GM18867 (cell line): ENCODE measurements around the gene WDR45B.

ENCODE experiments used
- ATAC-seq: cut with Tn5 transposase; IDR thresholded peaks from one replicate; pipeline ENCODE4 v1.9.1; 2021; ENCODE audit warnings: mild to moderate bottlenecking, moderate library complexity; ENCODE audit not compliant: unreplicated experiment

WDR45B gene

DNA sequence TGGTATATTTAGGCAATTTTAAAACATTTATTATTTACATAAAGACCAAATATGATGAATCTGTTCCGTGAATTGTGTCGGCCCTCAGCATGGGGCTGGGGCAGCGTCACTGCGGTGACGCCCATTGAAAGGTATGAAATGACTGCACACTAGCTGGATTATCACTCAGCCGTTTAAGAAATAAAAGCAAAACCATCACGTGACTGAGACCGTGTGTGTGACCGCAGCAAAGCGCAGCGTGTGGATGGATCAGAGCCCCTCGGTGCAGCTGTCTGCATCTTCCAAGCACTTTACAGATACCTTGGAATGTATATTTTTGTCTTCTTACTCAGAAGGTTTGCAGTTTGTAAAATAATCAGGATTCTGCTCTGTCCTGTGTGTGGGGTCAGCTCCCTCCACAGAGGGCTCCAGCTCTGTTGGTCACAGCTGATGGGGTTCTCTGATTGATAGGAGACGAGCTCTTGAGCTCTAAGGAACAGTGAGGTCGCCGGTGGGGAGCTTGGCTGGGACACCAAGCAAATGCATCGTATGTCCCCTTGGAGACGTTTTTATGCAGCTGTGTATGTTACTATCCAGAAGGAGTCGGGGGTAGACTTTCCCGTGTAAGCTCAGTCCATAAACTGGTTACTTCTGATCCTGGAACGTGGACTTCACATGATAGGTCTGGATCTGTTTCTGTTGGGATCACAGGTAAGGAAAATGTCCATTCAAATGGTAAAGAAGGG is 45.1 kb downstream of the WDR45B start:
- ATAC-seq = no peak

DNA sequence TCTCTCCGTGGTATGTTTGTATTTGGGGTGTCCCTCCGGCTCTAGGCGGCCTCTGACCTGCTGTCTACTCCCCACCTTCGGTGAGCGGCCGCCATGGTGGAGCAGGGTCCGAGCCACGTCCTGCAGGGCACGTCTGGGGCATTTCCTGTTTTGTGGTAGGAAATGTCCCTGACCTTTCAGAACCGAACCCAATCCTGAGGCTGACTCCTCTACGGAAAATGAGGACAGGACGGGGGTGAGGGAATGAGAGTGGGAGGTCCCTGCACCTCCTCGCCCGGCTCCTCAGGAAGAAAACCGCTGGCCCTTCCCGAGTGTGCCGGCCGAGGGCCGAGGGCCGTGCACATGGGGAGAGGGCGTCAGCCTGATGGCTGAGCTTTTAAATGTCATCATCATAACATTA is 45.8 kb downstream of the WDR45B start:
- ATAC-seq = no peak

DNA sequence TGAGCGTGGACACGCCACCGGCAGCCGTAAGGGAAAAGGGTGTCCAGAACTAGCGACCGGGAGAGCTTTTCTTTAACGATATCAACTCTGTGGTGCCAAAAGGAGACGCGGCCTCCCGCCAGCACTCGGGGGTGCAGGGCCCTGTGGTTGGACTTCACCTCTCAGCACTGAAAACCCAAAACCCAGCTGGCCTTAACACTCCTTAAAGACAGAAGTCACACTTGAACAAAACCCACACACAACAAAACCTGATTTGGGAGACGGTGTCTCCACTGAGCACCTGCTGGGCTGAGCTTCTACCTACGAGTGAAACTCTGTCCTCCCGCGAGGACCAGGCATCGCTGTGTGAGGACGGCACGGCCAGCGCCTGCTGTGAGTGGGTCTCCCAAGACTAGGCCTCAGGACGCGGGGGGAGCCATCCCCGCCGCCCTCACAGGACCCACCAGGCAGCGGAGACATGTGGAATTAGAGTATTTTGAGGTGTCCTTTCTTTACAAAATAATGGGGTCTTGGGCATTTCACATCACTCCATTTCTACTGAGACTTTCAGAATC is 46.7 kb downstream of the WDR45B start:
- ATAC-seq = no peak

DNA sequence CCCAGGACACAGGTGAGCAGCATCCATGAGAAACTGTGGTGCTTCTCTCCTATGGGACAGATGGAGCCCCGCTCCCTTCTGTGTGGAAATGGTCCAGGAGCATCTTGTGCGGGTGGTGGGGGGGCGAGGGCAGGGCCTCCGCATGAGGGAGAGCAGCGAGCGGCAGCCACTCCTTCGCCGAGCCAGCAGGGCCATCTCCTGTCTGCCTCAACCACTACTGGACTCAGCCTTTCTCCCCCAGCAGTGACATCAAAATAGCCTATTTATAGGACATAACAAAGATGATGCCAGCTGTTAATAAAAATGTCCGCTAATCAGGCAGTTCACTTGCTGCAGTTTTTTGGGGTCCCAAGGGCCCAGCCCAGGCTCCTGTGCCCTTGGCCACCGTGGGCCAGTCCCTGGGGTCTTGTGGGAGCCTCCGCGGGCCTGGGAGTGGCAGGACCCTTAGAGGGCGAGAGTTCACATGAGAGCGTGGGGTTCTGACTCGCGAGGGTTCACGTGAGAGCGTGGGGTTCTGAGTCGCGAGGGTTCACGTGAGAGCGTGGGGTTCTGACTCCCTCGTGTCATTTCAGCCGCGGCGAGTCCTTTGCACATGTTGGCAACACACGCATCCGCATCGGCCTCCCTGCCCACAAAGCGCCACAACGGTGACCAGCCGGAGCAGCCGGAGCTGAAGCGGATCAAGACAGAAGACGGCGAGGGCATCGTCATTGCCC is 47.4 kb downstream of the WDR45B start:
- no peak for ATAC-seq

DNA sequence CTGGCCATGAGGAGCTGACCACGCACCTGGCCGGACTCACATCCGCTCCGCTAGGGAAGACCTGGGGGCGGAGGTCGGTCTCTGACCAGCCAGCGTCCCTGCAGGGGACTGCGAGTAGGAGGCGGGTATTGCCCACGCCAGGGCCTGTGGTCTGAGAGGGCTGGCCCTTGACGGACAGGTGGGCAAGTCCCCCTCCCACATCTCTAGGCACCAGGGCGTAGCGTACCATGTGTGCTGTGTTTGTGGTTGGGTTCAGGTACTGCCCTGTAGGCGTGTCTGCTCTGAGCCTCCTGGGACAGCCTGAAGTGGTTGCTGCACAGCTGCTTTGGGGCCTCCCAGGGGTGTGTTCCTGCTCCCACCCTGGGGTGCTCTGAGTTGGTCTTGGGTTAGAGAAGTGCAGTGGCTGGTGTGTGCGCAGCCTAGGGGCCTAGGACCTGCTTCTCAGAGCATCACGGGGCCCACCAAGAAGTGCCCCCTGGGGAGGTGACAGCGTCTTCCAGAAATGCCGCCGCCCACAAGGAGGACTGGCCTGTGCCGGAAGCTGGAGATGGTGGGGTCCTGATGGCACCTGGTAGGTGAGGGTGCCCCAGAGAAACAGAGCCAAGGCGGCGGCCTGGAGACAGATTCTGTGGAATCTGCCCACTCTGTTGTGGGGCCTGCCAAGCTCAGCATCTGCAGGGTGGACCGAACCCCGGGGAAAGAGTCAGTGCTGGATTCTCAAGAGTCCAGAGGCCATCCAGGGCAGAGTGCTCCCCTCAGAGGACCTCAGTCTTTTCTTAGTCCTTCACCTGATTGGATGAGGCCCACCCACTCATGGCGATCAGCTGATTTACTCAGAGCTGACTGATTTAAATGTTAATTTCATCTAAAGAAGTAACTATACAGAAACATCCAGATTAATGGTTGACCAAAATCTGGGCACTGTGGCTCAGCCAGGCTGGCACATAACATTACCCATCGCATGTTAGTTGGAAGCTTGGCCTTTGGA is 48.3 kb downstream of the WDR45B start:
- no peak for ATAC-seq

DNA sequence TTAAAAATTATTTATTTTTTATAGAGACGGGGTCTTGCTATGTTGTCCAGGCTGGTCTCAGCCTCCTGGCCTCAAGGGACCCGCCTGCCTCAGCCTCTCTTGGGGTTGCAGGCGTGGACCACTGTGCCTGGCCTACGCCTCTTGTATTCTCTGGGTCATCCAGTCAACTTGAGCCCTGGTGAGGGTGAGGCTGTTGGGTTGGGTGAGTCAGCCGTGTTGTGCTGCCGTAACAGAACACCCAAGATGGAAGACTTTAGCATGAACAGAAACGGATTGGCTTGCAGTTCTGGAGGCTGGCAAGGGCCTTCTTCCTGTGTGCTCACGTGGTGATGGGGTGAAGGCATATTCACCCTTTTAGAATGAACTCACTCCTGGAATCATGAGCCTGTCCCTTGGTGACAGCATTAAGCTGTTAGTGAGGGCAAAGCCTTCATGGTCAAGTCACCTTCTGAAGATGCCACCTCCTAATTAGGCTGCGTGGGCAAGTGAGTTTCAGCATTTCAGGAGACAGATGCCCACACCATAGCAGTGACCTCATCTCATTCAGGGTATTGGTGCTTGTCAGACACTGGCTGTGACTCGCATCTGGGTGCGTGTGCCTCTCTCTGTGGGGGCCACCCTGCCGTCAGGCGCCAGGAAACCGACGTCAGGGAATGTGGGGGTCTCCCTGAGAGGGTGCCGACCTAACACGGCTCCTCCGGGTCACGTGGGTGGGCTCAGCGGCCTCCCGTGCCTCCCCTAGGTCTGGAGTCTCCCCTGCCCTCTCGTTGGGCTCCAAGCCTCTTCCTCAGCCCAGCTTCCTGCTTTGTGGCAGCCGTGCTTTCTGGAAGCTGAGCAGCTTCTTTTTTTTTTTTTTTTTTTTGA is 49.8 kb downstream of the WDR45B start:
- ATAC-seq = no peak

DNA sequence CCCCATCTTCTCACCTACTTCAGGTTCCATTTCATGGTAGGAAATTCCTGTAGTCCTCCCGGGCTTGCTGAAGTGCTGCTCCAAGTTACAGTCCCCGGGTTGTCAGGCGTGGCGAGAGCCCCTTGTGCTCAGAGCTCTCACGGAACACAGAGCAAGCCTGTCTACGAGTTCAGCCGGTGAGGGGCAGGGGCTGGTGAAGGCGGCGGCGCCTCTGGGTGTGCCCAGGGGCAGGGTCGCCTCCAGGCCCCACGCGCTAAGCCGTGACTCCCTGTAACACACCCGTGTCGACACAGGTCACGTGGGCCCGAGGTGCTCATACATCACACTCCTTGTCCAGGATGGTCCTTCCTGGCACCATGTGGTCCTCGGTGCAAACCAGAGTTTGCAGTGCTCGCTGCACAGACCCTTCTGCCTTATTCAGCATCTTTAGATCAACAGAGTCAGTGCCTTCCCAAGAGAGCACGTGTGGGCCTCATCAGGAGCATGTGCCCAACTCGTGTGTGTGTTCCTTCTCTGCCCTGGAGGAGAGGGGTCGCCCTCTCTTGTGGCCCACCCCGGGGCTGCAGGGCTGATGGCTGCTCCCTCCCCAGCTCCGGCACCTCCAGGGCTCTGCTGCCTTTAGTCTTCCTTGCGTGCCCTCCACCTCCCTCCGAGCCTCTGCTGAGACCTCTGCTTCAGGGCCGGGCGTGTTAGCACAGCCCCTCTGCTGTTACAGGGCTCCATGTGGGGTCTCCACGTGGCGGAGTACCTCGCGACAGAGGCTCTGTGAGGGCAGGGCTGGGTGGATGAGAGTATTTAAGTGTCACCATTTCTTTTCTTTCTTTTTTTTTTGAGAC is 51.2 kb downstream of the WDR45B start:
- ATAC-seq = no peak

DNA sequence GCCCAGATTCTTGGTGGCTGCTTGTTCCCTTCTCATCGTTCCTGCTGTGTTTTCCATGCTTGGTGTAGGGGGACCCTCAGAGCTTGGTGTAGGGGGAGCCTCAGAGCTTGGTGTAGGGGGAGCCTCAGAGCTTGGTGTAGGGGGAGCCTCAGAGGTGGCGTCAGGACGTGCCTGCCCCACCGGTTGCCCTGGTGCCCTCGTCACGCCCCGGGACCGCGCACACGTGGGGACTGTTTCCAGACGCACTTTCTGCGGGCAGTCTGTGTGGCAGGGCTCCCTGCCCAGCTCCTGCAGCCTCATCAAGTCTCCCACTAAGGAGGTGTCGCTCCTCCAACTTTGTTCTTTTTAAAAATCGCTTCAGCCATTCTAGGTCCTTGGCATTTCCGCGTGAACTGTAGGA is 51.9 kb downstream of the WDR45B start:
- ATAC-seq = no peak

DNA sequence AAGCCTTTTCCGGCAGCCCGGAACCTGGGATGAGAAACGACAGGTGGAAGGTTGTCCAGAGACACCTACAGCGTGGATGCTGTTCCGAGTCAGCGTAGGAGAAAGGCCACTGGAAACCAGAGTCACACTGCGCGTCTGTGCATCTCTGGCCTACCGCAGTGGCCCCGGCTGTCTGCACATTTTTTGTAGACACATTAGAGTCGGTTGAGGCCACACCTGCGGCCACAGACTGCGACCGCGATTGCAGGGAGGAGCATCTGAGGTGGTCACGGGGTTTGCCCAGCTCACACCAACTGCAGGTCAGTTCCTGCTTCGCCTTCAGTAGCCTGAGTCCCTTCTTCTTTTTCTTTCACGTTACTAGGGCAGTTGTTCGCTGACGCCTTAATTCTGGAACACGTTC is 52.4 kb downstream of the WDR45B start:
- ATAC-seq = no peak

DNA sequence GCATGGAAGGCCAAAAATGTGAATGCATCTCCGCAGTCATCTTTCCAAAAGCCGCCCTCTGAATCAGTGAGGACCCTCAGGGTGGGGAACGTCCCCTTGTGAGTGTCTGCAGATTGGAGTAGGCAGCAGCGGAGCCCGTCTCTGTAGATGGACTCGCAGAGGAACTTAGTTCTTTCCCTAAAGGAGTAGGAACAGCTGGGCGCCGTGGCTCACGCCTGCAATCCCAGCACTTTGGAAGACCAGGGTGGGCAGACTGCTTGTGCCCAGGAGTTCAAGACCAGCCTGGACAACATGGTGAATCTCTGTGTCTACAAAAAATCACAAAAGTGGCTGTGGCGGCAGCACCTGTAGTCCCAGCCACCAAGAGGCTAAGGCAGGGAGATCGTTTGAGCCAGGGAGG is 53.7 kb downstream of the WDR45B start:
- no peak for ATAC-seq

DNA sequence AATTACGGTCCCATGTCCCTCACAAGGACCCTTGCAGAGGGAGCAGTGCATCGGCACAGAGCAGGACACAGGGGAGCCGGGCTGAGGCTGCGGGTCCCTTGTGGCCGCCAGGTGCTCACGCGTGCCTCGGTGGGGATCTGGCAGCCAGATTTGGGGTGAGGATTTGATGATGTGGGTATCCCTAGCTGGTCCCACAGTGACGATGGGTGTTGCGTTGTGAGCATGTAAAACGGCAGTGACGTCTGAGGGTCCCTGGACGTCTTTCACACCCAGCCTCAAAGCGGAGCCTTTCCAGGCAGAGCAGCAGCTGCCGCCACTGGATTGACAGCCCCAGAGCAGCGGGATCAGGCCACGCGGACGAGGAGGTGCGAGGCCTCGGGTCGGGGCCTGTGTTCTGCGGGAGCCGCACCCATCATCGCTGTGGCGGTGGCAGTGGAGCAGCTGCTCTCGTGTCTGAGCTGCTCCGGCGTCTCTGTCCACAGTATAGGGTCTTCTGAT is 54.6 kb downstream of the WDR45B start:
- ATAC-seq = no peak

DNA sequence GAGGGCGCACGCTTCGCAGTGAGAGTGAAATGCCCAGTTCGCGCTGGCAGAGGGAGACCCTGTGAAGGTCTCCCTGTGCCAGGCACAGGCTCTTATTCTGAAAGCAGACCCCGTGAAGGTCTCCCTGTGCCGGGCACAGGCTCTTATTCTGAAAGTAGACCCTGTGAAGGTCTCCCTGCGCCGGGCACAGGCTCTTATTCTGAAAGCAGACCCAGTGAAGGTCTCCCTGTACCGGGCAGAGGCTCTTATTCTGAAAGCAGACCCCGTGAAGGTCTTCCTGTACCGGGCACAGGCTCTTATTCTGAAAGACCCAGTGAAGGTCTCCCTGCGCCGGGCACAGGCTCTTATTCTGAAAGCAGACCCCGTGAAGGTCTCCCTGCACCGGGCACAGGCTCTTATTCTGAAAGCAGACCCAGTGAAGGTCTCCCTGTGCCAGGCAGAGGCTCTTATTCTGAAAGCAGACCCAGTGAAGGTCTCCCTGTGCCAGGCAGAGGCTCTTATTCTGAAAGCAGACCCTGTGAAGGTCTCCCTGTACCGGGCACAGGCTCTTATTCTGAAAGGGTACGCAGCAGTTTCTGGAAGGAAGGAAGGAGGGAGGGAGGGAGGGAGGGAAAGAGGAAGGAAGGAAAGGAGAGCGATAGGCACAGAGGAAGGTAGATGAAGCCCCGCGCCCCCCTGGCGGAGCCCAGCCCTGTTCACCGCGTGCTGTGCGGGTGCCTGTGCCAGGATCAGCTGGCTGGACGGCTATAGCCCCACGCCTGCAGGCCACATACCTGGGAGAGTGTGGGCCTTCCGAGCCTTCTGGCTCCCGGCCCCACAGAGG is 55.3 kb downstream of the WDR45B start:
- ATAC-seq = no peak

DNA sequence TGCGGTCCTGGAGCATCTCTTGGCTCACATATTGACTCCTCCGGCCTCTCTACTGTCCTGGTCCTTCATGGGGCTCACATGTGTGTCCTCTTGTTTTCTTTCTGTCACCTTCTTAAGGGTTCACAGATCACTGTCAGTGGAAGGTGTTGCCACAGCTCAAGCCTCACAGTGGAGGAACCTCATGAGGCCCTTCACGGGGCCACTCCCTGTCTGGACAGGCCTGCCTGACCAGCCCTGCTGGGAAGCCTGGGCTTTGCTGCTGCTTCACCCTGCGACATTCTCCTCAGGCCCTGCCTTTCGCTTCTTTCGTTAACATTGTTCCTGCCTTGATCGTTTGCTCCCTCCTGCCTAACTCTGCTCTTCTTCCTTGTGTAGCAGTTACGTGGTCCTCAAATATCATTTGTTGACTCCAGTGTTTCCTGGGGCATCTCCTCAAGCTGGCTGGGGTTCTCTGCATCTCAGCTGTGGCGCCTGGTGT is 55.9 kb downstream of the WDR45B start:
- no peak for ATAC-seq

DNA sequence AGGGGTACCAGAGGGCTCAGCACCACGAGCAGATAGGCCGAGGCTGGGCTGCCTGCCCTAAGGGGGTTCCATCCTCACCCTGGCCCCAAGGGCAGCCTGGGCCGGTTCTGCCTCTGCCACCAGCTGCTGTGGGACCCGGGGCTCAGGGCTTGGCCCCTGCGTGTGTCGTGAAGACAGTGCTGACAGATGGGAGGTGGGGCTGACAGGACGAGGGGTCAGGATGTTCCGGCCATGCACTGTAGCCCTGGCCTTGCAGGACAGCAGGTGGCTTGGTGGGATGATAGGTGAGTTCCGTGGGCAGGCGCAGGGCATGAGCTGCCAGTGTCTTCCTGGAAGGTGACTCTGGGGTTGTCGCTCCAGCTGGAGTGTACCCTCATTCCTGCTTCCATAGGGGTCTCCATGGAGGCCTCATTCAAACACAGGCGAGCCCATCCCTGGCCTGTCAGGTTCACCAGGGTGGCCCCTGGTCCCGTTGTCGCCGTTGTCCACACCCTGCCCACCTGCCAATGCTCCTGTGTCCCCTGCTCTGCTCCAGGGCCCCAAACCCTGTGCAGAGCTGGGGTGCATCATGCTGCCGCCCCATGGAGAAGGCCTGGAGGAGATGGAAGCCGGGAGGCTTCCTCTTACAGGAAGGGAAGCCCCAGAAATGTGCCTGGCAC is 57.2 kb downstream of the WDR45B start:
- ATAC-seq = no peak

DNA sequence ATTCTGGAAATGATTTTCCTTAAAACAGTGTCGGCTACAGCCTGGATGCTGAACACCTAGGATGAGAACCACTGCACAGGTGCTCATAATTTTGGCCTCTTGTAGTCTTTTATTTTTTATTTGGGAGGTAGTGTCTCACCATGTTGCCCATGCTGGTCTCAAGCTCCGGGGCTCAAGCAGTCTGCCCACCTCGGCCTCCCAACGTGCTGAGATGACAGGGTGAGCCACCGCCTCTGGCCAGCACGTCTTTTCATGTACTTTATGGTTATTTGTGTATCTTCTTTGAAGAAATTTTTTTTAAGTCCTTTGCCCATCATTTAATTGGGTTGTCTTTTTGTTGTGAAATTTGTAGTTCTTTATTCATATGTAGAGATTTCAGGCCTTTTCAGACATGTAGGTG is 58.0 kb downstream of the WDR45B start:
- no peak for ATAC-seq

DNA sequence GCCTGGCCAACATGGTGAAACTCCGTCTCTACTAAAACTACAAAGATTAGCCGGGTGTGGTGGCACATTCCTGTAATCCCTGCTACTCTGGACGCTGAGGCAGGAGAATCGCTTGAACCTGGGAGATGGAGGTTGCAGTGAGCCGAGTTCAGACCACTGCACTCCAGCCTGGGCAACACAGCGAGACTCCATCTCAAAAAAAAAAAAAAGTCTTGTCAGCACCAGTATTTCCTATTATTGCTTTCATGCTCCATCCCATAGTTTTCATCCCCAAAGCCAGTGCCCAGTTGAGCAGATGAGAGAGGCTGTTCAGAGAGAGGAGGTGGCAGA is 58.4 kb downstream of the WDR45B start:
- no peak for ATAC-seq

DNA sequence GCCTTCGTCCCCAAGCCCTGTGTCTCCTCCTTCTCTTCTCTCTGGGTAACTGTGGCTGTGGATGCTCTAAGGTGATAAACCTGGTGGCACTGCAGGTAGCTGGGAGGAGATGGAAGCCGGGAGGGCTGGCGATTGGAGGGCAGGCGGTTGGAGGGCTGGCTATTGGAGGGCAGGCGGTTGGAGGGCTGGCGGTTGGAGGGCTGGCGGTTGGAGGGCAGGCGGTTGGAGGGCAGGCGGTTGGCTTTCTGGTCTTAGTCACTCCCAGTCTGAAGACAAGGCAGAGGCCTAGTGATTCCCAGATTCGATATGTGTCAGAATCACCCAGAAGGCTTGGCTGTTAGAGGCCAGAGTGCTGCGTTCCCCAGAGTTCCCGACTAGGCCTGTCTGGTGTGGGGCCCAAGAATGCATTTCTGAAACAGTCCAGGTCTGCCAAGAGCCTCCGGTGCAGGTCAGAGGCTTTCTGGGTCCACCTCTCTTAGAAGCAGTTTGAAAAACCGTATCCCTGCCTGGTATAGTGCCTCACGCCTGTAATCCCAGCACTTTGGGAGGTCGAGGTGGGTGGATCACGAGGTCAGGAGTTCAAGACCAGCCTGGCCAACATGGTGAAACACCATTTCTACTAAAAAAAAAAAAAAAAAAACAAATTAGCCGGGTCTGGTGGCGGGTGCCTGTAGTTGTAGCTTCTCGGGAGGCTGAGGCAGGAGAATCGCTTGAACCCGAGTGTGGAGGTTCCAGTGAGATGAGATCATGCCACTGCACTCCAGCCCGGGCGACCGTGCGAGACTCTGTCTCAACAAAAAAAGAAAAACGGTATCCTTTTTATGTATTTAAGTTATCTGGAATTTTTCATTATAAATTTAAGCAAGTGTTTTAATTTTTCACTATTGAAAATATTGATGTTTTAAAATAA is 59.7 kb downstream of the WDR45B start:
- no peak for ATAC-seq
